IPS-NIHi7 (cell line): Measurements from ENCODE around the gene SLC6A8.

Experiments
- DNase-seq: peaks from one replicate; pipeline ENCODE4 v3.0.0; 2012; ENCODE audit warnings: mixed read lengths; ENCODE audit errors: extremely low spot score

The SLC6A8 gene

GRCh38 chrX:153648358-153649177 lies 39.2 kb upstream of the SLC6A8 start:
- no peak for DNase-seq

GRCh38 chrX:153649178-153649914 lies 38.4 kb upstream of the SLC6A8 start:
- DNase-seq = peak; percentile 80

GRCh38 chrX:153649915-153650782 lies 37.6 kb upstream of the SLC6A8 start:
- DNase-seq = no peak

- no peak for DNase-seq
Measured at GRCh38 chrX:153650959-153651358, 36.8 kb upstream of the SLC6A8 start.

- DNase-seq = no peak
Measured at GRCh38 chrX:153651540-153652079, 36.1 kb upstream of the SLC6A8 start.

GRCh38 chrX:153653556-153653955 lies 34.2 kb upstream of the SLC6A8 start:
- DNase-seq = no peak

- DNase-seq = no peak
Measured at GRCh38 chrX:153657161-153657560, 30.6 kb upstream of the SLC6A8 start.

GRCh38 chrX:153659268-153659667 lies 28.5 kb upstream of the SLC6A8 start:
- DNase-seq = no peak

- DNase-seq = peak; percentile 22
Measured at GRCh38 chrX:153662266-153662665, 25.5 kb upstream of the SLC6A8 start.

- DNase-seq = peak; percentile 2
Measured at GRCh38 chrX:153665726-153666306, 21.9 kb upstream of the SLC6A8 start.

GRCh38 chrX:153667281-153667955 lies 20.3 kb upstream of the SLC6A8 start:
- DNase-seq = peak; percentile 2

- DNase-seq = peak; percentile 69
Measured at GRCh38 chrX:153667956-153668396, 19.8 kb upstream of the SLC6A8 start.

GRCh38 chrX:153668423-153669173 lies 19.1 kb upstream of the SLC6A8 start:
- no peak for DNase-seq

GRCh38 chrX:153669174-153669890 lies 18.4 kb upstream of the SLC6A8 start:
- peak; percentile 63 for DNase-seq

- peak; percentile 5 for DNase-seq
Measured at GRCh38 chrX:153669901-153670731, 17.6 kb upstream of the SLC6A8 start.

GRCh38 chrX:153670748-153671588 lies 16.8 kb upstream of the SLC6A8 start:
- peak; percentile 2 for DNase-seq
